Left lung (tissue), 10 donors: ENCODE results near the gene HDAC9. TPM values are rescaled to one million over a fixed set of nuclear protein-coding genes. Genes with fewer than 3 reads are reported as not detected.
A peak's percentile ranks its signal among the peaks of the same experiment; 100 is the strongest.

Source experiments
- ATAC-seq: fragments of 200-7000 bp; cut with Tn5 transposase; one replicate; pipeline ENCODE4 v1.9.1; 2020; ENCODE audit warnings: moderate library complexity
- DNase-seq, 4 donors: peaks; one replicate each; pipeline ENCODE4 v3.0.0-alpha.2; 2013 to 2020
- H3K27ac ChIP-seq, 2 donors: fragments of 200-600 bp; sonication (generic) in 1 of 2; one replicate each; pipeline versions ENCODE4 v1.5.0 to v1.8.0; 2020 to 2021
- H3K27me3 ChIP-seq, 2 donors: fragments of 200-600 bp; sonication (generic) in 1 of 2; one replicate each; pipeline versions ENCODE4 v1.5.0 to v1.8.0; 2020 to 2021
- H3K36me3 ChIP-seq, 2 donors: fragments of 200-600 bp; sonication (generic) in 1 of 2; one replicate each; pipeline versions ENCODE4 v1.5.0 to v1.8.0; 2020 to 2021
- H3K4me1 ChIP-seq, 2 donors: fragments of 200-600 bp; one replicate each; pipeline ENCODE4 v1.8.0; 2021
- H3K4me3 ChIP-seq, 2 donors: fragments of 200-600 bp; sonication (generic) in 1 of 2; one replicate each; pipeline versions ENCODE4 v1.5.0 to v1.8.0; 2020 to 2021; ENCODE audit warnings: mild to moderate bottlenecking in 1 of 2
- H3K9me3 ChIP-seq, 2 donors: fragments of 200-600 bp; sonication (generic) in 1 of 2; one replicate each; pipeline versions ENCODE4 v1.5.0 to v1.8.0; 2020 to 2021
- CTCF ChIP-seq, 2 donors: fragments of 200-600 bp; sonication (generic) in 1 of 2; IDR thresholded peaks; one replicate each; pipeline versions ENCODE4 v1.5.0 to v1.8.0; 2021; ENCODE audit warnings: antibody characterized with exemption in 2 of 2
- intact Hi-C, 2 donors: fragments of 100-400 bp; cut with DNase I; formaldehyde crosslinking; loops; one replicate each; pipeline versions ENCODE4 v1.11.2 to v1.14.2; 2022
- polyA plus RNA-seq, 6 donors: library from polyadenylated mRNA; unstranded; fragments of 120-200 nt; gene quantifications; one replicate each; pipeline ENCODE4 v1.2.1, GENCODE V29; 2013; ENCODE audit not compliant: insufficient read length in 6 of 6
- total RNA-seq, 2 donors: library from RNA; stranded (reverse); fragmentation: NEBNext Ultra II Directional; extraction: Animal tissue kit (Norgen Biotek cat#: 25700); gene quantifications; one replicate each; pipeline ENCODE4 v1.2.1, GENCODE V29; 2021
- donor health status: DM: no; HTN: yes; CAD: no.
- donor health status: DM: no; HTN: no; CAD: no.

Gene HDAC9
- total and polyA plus RNA-seq, 8 donors = 6.7 to 13.2 (median 9.6) TPM

DNA sequence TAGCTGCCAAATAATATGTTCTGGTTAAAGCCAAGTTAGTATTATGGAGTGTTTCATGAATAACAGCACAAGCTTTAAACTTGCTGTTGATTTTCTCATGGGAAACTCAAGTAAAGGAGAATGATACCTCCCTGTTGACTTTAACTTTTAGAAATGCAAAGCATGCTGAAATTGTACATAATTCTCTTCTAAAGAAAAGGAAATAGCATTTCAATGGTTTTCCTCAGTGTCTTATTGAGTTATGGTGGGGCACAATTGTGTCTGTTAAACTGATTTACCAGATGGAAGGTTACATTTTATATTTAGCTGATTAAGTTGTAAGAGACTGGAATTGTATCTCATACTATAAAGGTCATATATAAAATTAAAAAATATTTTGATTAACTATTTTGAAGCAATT lies 119.3 kb downstream of the HDAC9 start:
- Histone ChIP-seq H3K9me3 (no peaks in the 10 kb centered on the region), H3K27ac (no peak overlapping the region), H3K27me3 (no peaks in the 10 kb centered on the region), H3K36me3 (no peaks in the 10 kb centered on the region), H3K4me1 (no peaks in the 10 kb centered on the region), H3K4me3 (no peak overlapping the region)
- no peak for ATAC-seq
- TF ChIP-seq CTCF (IDR thresholded peaks at IDR 0.05) = no peak
- intact Hi-C loops = no loop called here
- DNase-seq = no peak

DNA sequence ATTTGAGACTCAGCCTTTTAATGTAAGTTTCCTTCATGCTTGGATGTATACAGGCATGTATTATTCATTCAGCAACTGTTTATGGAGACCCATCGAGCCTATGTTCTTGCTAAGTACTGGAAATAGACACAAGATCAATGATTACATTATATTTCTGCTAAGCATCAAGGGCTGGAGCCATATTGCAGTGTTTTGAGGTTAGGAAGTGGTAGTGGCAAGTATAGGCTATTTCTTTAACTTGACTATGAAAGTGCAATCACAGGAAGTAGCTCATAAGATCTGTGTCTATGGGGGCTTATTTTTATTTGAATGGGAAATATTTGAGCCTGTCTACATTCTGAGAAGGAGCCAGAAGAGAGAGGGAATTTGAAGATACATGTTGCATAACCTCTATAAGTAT lies 123.8 kb downstream of the HDAC9 start:
- H3K27me3 ChIP-seq = no peaks in the 10 kb centered on the region
- no peak for TF ChIP-seq CTCF (IDR thresholded peaks at IDR 0.05)
- intact Hi-C loops = no loop called here
- no peak overlapping the region for H3K4me3 ChIP-seq
- H3K4me1 ChIP-seq = no peaks in the 10 kb centered on the region
- no peaks in the 10 kb centered on the region for H3K9me3 ChIP-seq
- DNase-seq (no peak), ATAC-seq (no peak)
- H3K36me3 ChIP-seq = no peaks in the 10 kb centered on the region
- H3K27ac ChIP-seq = no peak overlapping the region

GRCh38 chr7:18623389-18623788 lies 127.8 kb downstream of the HDAC9 start:
- DNase-seq (peak in 1 of 4 donors; percentile 10), ATAC-seq (no peak)
- no peaks in the 10 kb centered on the region for H3K9me3 ChIP-seq
- no peak overlapping the region for H3K4me3 ChIP-seq
- intact Hi-C loops = no loop called here
- no peak overlapping the region for H3K27ac ChIP-seq
- H3K4me1 ChIP-seq = no peaks in the 10 kb centered on the region
- H3K27me3 ChIP-seq = no peaks in the 10 kb centered on the region
- no peaks in the 10 kb centered on the region for H3K36me3 ChIP-seq
- no peak for TF ChIP-seq CTCF (IDR thresholded peaks at IDR 0.05)

GRCh38 chr7:18624459-18624858 lies 128.9 kb downstream of the HDAC9 start:
- Histone ChIP-seq H3K36me3 (no peaks in the 10 kb centered on the region), H3K27ac (no peak overlapping the region), H3K9me3 (no peaks in the 10 kb centered on the region), H3K4me3 (no peak overlapping the region), H3K27me3 (no peaks in the 10 kb centered on the region), H3K4me1 (no peaks in the 10 kb centered on the region)
- intact Hi-C loops = no loop called here
- no peak for DNase-seq
- TF ChIP-seq CTCF (IDR thresholded peaks at IDR 0.05) = no peak
- ATAC-seq = no peak

DNA sequence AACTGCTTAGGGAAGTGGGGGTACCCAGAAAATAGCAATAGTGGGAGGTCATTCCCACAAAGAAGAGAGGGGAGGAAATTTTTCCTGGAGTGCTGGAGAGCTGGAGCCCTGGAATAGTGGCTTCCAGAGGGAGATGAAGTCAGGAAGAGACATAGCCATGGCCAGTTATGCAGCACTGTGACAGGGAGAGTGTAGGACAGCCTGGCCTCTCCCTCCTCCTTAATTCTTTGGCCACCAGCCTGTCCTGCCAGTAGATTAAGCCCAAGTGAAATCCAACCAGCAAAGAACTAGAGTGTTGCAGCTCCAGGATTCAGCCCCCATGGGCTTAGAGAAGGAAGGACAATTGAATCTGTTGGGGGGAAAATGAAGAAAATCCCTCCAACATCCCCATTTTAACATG lies 130.5 kb downstream of the HDAC9 start:
- Histone ChIP-seq H3K27me3 (no peaks in the 10 kb centered on the region), H3K9me3 (no peaks in the 10 kb centered on the region), H3K36me3 (no peaks in the 10 kb centered on the region), H3K4me1 (no peaks in the 10 kb centered on the region), H3K27ac (no peak overlapping the region), H3K4me3 (no peak overlapping the region)
- DNase-seq (no peak), ATAC-seq (no peak)
- no peak for TF ChIP-seq CTCF (IDR thresholded peaks at IDR 0.05)
- intact Hi-C loops = no loop called here
